NCI-H187 (cell line): ENCODE data around the gene SLC43A3.
A peak's percentile ranks its signal among the peaks of the same experiment; 100 is the strongest.

Source experiments
- DNase-seq, 2 experiments: peaks; one replicate each; lab custom pipeline; 2025; lab: John Stamatoyannopoulos, UW

The SLC43A3 gene

DNA sequence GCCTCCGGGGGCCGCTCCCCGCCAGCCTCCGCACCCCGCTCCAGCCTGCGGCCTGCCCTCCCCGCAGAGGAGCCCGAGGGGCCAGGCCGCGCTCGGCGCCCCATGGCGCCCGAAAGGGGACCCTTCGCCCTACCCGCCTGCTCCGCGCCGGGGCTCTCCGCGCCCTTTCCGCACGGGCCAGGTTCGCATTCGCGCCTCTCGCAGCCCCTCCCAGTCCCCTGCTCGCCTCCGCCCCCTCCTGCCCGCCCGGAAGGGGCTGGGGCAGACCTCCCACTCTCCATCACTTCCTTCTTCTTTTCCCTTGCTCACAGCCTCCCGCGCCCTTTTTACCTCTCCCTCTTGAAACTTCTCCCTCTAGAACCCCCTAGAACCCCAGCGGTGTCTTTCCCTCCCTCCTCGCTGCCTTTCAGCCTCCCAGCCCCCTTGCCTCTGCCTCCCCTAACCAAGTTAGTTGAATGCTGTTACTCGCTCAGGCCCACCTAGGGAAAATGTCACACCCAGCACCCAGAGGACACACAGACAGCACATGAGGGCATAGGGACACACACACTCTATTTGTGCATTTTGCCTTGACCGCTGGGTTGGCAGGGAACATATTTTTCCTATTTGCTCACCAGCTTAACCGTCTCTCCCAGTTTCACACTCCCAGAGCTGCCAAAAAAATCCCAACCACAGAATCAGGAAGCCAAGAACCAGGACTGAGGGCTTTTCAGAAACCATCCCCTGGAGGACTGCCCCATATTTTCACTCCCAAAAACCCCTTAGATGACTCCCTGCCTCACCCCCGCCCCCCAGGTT is at the start of gene SLC43A3:
SLC43A3 (minus strand) TSS at position 193 of the 798 bp plus-strand sequence. CDS start 949 bp downstream, outside the sequence.
- DNase-seq, result no peak

GRCh38 chr11:57476047-57476756 is 49.3 kb upstream of the SLC43A3 start:
- DNase-seq, result no peak

DNA sequence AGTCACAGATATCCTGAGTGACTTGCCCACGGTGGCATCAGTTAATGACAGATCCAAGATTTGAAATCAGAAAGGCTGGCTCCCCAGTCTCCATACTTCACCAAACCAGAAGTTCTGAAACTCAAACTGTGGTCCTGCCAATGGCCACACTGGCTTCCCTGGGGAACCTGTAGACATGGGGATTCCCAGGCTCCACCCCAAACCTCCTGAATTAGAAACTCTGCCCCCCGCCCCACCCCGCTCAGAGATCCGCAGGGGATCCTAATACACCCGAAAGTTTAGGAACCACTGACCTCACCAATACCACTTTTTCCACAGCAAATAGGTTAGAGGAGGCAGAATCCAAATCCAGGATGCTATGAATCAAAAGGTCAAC is 48.7 kb upstream of the SLC43A3 start:
- DNase-seq, result no peak

DNA sequence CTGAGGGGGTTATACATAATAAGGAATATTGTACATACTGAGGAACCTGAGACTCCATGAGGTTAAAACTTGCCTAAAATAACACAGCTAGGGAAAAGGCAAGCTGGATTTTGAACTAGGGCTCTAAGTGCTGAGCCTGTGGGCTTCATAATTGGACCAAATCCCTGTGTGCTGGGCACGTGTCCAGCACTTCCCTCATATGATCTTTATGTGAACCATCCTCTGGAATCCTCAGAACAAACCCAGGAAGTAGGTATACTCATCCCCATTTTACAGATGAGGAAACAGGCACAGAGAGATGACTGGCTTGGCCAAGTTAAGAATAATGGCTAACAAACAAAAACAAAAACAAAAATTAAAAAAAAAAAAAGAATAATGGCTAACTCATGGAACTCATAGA is 48.3 kb upstream of the SLC43A3 start:
- no peak for DNase-seq

GRCh38 chr11:57474803-57475115 is 47.8 kb upstream of the SLC43A3 start:
- DNase-seq, result no peak

GRCh38 chr11:57474017-57474802 is 47.3 kb upstream of the SLC43A3 start:
- DNase-seq, result no peak

- no peak for DNase-seq
Observed at GRCh38 chr11:57473285-57473841, 46.4 kb upstream of the SLC43A3 start.

- no peak for DNase-seq
Observed at GRCh38 chr11:57471496-57471895, 44.6 kb upstream of the SLC43A3 start.

- DNase-seq, result no peak
Observed at GRCh38 chr11:57469268-57469667, 42.3 kb upstream of the SLC43A3 start.

DNA sequence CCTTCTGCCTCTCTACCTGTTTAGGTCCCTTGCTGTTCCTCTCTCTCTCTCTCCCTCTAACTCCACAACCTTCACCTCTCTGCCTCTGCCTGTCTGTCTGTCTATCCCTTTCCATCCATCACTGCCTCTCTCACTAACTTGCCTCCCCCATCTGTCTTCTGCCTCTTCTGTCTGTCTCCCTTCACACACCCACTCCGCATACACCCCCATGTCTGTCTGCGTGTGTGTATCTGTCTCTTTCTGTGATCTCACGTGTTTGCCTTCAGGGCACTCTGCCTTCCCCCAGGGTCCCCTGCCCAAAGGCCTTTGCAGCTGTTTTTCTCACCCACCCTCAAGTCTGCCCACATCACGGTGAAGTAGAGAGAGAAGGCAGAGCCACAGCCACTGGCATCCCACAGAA is 41.4 kb upstream of the SLC43A3 start:
- no peak for DNase-seq

DNA sequence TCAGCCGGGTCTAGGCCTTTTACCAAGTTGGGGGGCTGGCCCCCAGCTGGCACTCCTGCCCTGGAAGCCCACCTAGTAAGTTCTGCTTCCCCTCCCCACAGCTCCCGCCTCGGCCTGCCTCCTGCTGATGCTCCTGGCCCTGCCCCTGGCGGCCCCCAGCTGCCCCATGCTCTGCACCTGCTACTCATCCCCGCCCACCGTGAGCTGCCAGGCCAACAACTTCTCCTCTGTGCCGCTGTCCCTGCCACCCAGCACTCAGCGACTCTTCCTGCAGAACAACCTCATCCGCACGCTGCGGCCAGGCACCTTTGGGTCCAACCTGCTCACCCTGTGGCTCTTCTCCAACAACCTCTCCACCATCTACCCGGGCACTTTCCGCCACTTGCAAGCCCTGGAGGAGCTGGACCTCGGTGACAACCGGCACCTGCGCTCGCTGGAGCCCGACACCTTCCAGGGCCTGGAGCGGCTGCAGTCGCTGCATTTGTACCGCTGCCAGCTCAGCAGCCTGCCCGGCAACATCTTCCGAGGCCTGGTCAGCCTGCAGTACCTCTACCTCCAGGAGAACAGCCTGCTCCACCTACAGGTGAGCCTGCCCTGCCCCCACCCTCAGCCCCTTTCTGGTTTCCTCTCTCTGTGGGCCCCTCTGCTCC is 40.7 kb upstream of the SLC43A3 start:
- DNase-seq, result no peak

GRCh38 chr11:57466680-57467079 is 39.8 kb upstream of the SLC43A3 start:
- DNase-seq, result no peak

GRCh38 chr11:57464539-57465181 is 37.7 kb upstream of the SLC43A3 start:
- no peak for DNase-seq

DNA sequence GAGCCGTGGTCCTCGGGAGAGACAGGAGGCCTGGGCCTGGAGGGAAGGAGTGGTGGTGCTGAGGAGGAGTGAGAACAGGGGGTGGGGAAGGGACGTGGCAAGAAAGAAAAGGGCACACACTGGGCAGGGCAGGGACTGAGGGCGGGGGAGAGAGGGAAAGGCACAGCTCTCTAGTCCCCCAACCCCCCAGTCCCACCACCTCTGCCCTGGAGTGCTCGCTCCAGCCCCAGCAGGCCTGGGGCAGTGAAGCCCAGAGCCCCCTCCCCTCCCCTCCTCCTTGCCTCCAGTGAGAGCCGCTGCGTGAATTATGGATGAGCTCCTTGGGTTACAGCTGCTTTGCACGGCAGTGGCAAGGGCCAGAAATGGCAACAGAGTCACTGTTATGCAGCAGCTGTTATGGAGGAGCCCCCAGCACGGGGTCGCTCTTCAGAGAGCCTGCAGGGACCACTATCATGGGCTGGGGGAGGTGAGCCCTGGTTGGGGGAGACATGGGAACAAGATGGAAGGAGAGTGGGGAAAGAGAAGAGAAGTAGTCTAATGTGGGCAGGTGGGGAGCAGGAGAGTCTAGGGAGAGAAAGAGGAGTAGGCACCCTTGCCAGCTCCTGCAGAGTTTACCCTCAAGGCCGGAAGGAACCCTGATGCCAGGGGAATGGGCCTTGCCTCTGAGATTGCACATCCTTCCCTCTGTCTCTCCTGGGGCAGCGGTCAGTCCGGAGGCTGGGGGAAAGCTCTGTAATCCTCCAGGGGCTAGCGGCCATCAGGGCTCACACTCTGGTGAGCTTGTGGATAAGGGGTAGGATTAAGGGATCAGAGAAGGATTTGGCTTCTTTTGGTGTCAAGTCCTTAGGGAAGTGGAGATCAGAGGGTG is 37.0 kb upstream of the SLC43A3 start:
- no peak for DNase-seq

- DNase-seq, result no peak
Observed at GRCh38 chr11:57462597-57462996, 35.7 kb upstream of the SLC43A3 start.

DNA sequence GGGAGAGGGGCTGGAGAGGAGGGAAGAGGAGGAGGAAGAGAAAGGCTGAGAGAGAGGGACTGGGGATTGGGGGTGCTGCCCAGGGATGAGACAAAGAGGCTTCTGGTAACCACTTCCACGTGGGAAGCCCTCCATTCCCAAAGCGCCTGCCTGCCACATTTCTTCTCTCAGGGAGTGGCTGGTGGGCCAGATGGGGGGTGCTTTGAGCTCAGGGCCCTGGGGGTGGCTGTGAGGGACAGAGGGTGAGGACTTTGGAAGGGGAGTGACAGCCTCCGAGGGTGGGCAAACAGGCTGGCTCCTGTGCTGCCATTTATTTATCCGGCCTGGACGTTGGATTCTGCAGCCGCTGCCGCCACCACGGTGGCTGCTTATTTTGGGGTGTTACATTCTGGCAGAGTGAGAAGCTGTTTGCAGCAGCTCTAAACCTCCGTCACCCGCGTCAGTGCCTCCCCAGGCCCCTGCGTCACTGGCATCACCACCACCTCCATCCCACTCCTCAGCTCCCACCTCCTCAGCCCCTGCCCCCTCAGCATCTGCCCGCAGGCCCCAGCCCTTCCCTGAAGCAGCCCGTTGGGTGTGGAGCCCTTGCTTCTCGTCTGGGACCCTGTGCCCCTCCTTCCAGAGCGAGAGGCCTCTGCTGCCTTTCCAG is 35.0 kb upstream of the SLC43A3 start:
- no peak for DNase-seq

DNA sequence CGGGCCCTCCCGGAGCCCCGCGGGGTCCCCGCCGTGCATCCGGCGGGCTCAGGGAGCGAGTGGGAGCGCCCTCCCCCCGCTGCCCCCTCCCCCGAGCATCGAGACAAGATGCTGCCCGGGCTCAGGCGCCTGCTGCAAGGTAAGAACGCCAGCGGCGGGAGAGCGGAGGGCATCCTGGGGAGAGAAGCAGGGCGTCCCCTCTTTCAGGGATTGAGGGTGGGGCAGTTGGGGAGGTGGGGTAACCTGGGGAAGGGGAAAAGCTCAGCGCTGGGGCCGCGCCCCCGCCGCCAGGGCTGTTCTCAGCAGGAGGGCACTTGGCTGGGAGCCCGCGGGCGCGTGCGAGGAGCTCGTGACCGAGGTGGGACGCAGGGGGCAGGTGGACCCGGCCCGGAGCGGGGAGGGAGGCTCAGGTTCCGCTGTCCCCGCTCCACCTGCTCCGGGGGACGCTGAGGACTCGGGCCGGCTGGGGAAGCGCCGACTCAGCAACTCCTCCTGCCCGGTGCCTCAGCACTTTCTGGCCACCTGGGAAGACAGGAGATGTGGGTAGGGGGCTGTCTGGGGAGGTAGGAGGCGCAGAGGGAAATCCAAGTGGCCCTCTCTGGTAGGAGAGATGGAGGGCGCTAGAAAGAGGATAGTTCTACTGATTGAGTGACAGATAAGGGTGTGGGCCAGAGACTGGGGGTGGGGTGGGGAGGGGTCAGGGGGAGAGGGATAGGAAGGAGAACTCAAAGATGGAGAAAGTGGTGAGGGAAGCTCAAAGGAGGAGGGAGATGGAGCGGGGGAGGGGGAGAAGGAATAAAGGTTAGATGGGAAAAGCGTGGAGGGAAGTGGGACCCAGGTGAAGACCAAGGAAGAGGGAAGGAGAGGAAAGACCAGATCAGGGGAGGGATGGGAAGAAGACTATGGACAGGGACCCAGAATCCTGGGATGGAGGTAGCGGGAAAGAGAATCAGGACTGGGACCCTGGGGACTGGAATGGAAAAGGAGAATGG is 34.1 kb upstream of the SLC43A3 start:
- no peak for DNase-seq

DNA sequence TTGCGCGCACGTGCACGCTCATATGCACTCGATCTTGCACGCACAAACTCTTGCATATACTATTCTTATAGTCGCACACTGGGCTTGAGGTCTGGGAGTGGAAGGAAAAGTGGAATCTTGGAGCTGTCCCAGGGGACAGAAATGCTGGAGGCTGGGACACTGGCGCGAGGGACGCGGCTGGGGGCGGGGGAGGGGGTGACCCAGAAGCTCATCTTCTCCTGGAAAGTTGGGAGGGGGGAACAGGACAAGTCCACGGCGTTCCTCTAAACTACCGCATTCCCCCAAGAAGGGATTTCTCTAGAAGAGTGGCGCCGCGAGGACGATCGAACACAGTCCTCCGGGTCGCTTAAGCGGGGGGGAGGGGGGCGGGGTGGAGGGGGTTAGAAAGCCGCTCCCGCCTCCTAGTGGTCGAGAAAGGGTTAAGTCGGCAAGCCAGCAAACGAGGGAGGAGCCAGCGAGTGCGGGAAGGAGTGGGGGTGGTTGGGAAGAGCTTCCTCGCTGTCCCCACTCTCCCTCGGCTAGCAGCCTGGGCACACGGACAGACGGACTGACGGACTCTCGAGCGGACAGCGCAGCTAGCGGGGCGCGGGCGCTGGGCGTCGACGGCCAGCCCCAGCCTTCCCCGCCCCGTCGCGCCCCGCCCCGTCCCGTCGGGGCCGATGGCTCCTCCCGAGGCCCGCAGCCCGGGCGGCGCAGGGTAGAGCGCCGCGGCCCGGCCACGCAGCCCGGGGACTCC is 33.3 kb upstream of the SLC43A3 start, which contains the start of gene RTN4RL2:
RTN4RL2 (plus strand) TSS at position 507 of the 736 bp plus-strand sequence. CDS start 338 bp downstream, outside the sequence.
- DNase-seq, result peak in 1 of 2 experiments; percentile 18
